Activated CD4-positive, alpha-beta T cell treated with anti-CD3 and anti-CD28 coated beads for 36 hours (primary cell): ENCODE measurements around the gene TNPO1. TPM values are rescaled to one million over a fixed set of nuclear protein-coding genes. Genes with fewer than 3 reads are reported as not detected.

ENCODE experiments used
- ATAC-seq: fragments of 200-7000 bp; cut with Tn5 transposase; one replicate; pipeline ENCODE4 v1.10.0; 2021; ENCODE audit warnings: mild to moderate bottlenecking, moderate library complexity
- CTCF ChIA-PET: fragments of 350-600 bp; sonication (Branson Sonifier 250); formaldehyde crosslinking; loops from one replicate; lab custom pipeline; 2021; ENCODE audit warnings: antibody characterized with exemption; lab: Charles Lee
- POLR2A ChIA-PET: fragments of 350-600 bp; sonication (Branson Sonifier 250); formaldehyde crosslinking; loops from one replicate; lab custom pipeline; 2021; ENCODE audit warnings: antibody characterized with exemption, inconsistent platforms; lab: Charles Lee
- DNase-seq: peaks from one replicate; pipeline ENCODE4 v3.0.0-alpha.2; 2020
- H3K27ac Mint-ChIP-seq: one replicate; pipeline ENCODE4 v1.8.0; 2021; ENCODE audit warnings: mixed read lengths
- H3K27me3 Mint-ChIP-seq: one replicate; pipeline ENCODE4 v1.8.0; 2021; ENCODE audit warnings: mixed read lengths
- H3K36me3 Mint-ChIP-seq: one replicate; pipeline ENCODE4 v1.8.0; 2021; ENCODE audit warnings: low read depth, mixed read lengths
- H3K4me1 Mint-ChIP-seq: one replicate; pipeline ENCODE4 v1.8.0; 2021; ENCODE audit warnings: mixed read lengths
- H3K4me3 Mint-ChIP-seq: one replicate; pipeline ENCODE4 v1.8.0; 2021; ENCODE audit warnings: mild to moderate bottlenecking, moderate library complexity, mixed read lengths
- H3K9me3 Mint-ChIP-seq: one replicate; pipeline ENCODE4 v1.8.0; 2021; ENCODE audit warnings: low read depth, mixed read lengths
- intact Hi-C, 2 experiments: fragments of 100-400 bp; cut with DNase I in 1 of 2; cut with micrococcal nuclease in 1 of 2; formaldehyde crosslinking; loops; one replicate each; pipeline versions ENCODE4 v1.14.2 to v1.15.1; 2022 to 2024; cut with DNase I, micrococcal nuclease
- total RNA-seq, 2 experiments: library from RNA; stranded (reverse); gene quantifications; one replicate each; pipeline ENCODE4 v1.2.3, GENCODE V29; 2021

Gene TNPO1
- total RNA-seq, 2 experiments from 2014 or later = 107 to 162 TPM

GRCh38 chr5:72884892-72885291 lies 68.4 kb downstream of the TNPO1 start:
- intact Hi-C loops = loop anchor here in 1 of 2 experiments (10.0 kb wide), 1 partner anchor 680 kb away; the partner anchor contains the start of genes ANKRA2 and UTP15
- CTCF ChIA-PET = no interaction called here
- Mint-ChIP-seq H3K36me3 (peaks cover 69% of the 10 kb centered on the region), H3K27ac (peak overlapping the region; percentile 42), H3K4me3 (no peak overlapping the region), H3K9me3 (no peaks in the 10 kb centered on the region), H3K27me3 (no peaks in the 10 kb centered on the region), H3K4me1 (peaks cover under 1% of the 10 kb centered on the region)
- no peak for DNase-seq
- POLR2A ChIA-PET = no interaction called here
- no peak for ATAC-seq

- Mint-ChIP-seq H3K27ac (no peak overlapping the region), H3K4me3 (no peak overlapping the region), H3K4me1 (no peaks in the 10 kb centered on the region), H3K9me3 (no peaks in the 10 kb centered on the region), H3K36me3 (peaks cover 73% of the 10 kb centered on the region), H3K27me3 (no peaks in the 10 kb centered on the region)
- CTCF ChIA-PET = no interaction called here
- no peak for DNase-seq
- no peak for ATAC-seq
- POLR2A ChIA-PET = no interaction called here
- intact Hi-C loops = loop anchor here in 1 of 2 experiments (10.0 kb wide), 1 partner anchor 679 kb away; the partner anchor contains the start of genes ANKRA2 and UTP15
These were observed 69.4 kb downstream of the TNPO1 start for GRCh38 chr5:72885824-72886223.

- no peaks in the 10 kb centered on the region for H3K27me3 Mint-ChIP-seq
- peaks cover 66% of the 10 kb centered on the region for H3K36me3 Mint-ChIP-seq
- intact Hi-C loops = loop anchor here in 1 of 2 experiments (10.0 kb wide), 1 partner anchor 676 kb away; the partner anchor contains the start of genes ANKRA2 and UTP15
- no peak overlapping the region for H3K4me3 Mint-ChIP-seq
- no peak overlapping the region for H3K27ac Mint-ChIP-seq
- DNase-seq (no peak), ATAC-seq (no peak)
- no peaks in the 10 kb centered on the region for H3K4me1 Mint-ChIP-seq
- H3K9me3 Mint-ChIP-seq = no peaks in the 10 kb centered on the region
- CTCF ChIA-PET = interaction anchor here (0.7 kb wide), 1 partner anchor 16 kb away, joined by 3 read pairs; no protein-coding TSS in a partner anchor
- POLR2A ChIA-PET = no interaction called here
These were observed 72.1 kb downstream of the TNPO1 start for GRCh38 chr5:72888595-72888994.

DNA sequence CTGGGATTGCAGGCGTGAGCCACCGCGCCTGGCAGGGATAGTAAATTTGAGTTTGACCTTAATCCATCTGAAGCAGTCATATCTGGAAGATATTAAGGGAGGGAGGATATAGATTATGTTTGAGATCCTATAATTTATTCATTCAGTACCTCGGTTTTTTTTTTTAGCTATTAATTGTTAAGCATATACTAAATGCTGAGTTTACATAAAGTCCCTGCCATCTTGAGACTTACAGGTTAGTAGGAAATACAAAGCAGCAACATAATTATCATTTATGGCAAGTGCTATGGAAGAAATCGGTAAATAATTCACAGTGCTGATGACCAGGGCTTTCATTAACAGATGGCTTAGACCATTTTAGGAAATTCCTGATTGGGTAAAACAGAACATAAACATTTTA lies 72.9 kb downstream of the TNPO1 start:
- CTCF ChIA-PET = no interaction called here
- H3K27ac Mint-ChIP-seq = peak overlapping the region; percentile 19

GRCh38 chr5:72892846-72893245 lies 76.4 kb downstream of the TNPO1 start:
- H3K9me3 Mint-ChIP-seq = no peaks in the 10 kb centered on the region
- peaks cover 10% of the 10 kb centered on the region for H3K4me1 Mint-ChIP-seq
- DNase-seq = no peak
- peaks cover 59% of the 10 kb centered on the region for H3K36me3 Mint-ChIP-seq
- H3K27ac Mint-ChIP-seq = peak overlapping the region; percentile 42
- intact Hi-C loops = no loop called here
- ChIA-PET POLR2A (no interaction called here), CTCF (no interaction called here)
- ATAC-seq = no peak
- no peaks in the 10 kb centered on the region for H3K27me3 Mint-ChIP-seq
- no peak overlapping the region for H3K4me3 Mint-ChIP-seq

More for the DNA sequence above, 72.9 kb downstream of the TNPO1 start:
- intact Hi-C loops = loop anchor here in 1 of 2 experiments (10.0 kb wide), 1 partner anchor 675 kb away; the partner anchor contains the start of genes ANKRA2 and UTP15
- DNase-seq (no peak), ATAC-seq (no peak)
- Mint-ChIP-seq H3K36me3 (peaks cover 69% of the 10 kb centered on the region), H3K4me1 (no peaks in the 10 kb centered on the region), H3K9me3 (no peaks in the 10 kb centered on the region), H3K27me3 (no peaks in the 10 kb centered on the region), H3K4me3 (no peak overlapping the region)
- POLR2A ChIA-PET = no interaction called here

- Mint-ChIP-seq H3K36me3 (peaks cover 51% of the 10 kb centered on the region), H3K27ac (peak overlapping the region; percentile 53), H3K9me3 (no peaks in the 10 kb centered on the region), H3K27me3 (no peaks in the 10 kb centered on the region), H3K4me1 (peaks cover 10% of the 10 kb centered on the region), H3K4me3 (no peak overlapping the region)
- CTCF ChIA-PET = no interaction called here
- ATAC-seq (peak; percentile 95), DNase-seq (no peak)
- intact Hi-C loops = loop anchor here (5.0 kb wide), 2 partner anchors 33 to 43 kb away; no protein-coding TSS in a partner anchor
- POLR2A ChIA-PET = no interaction called here
These were observed 79.3 kb downstream of the TNPO1 start for GRCh38 chr5:72895758-72896157.

DNA sequence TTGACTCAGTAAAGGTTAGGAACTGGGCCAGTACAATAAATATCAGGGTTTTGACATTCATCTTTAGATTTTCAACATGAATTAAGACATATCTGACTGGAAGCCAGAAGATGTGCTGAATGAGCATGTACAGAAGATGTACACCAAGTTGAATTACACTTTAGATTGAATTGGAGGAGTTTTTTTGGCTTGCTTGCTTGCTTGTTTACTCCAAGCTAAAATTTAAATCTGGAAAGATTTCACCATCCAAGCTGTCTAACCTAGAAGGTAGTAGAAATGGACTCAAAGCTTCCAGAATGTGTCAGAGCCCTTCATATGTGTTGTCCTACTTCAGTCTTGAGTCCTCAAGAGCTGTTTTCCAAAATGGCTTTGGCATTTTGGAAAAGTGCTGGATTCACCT lies 90.3 kb downstream of the TNPO1 start:
- Mint-ChIP-seq H3K27me3 (no peaks in the 10 kb centered on the region), H3K36me3 (peaks cover 63% of the 10 kb centered on the region), H3K27ac (no peak overlapping the region), H3K4me3 (no peak overlapping the region), H3K4me1 (peaks cover 2% of the 10 kb centered on the region), H3K9me3 (no peaks in the 10 kb centered on the region)
- DNase-seq (no peak), ATAC-seq (no peak)
- POLR2A ChIA-PET = interaction anchor here (1.4 kb wide), 1 partner anchor 19 kb away, joined by 3 read pairs; no protein-coding TSS in a partner anchor
- CTCF ChIA-PET = interaction anchor here (1.0 to 1.5 kb wide), 2 partner anchors 11 to 37 kb away, joined by 3 read pairs; no protein-coding TSS in a partner anchor
- intact Hi-C loops = no loop called here

DNA sequence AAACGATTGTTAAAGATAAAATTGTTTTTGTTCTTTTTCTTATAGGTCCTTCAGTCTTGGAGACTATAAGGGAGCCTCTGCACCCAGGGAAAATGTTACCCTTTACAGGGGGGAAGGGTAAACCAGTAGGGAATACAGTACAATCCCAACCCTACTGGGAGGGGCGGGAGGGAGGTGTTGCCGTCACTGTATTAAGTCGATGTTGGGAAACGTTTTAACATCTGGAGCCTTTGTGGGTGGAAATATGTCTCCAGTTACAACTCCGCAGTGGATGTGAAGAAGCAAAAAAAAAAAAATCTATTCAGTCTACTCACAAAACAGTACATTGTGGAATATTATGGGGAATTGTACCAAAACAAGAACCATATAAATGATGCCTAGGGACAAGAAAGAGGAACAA lies 92.2 kb downstream of the TNPO1 start:
- DNase-seq (no peak), ATAC-seq (no peak)
- H3K36me3 Mint-ChIP-seq = peaks cover 50% of the 10 kb centered on the region
- POLR2A ChIA-PET = no interaction called here
- H3K4me1 Mint-ChIP-seq = peaks cover 2% of the 10 kb centered on the region
- H3K27me3 Mint-ChIP-seq = no peaks in the 10 kb centered on the region
- H3K4me3 Mint-ChIP-seq = no peak overlapping the region
- H3K9me3 Mint-ChIP-seq = no peaks in the 10 kb centered on the region
- intact Hi-C loops = no loop called here
- CTCF ChIA-PET = no interaction called here
- H3K27ac Mint-ChIP-seq = no peak overlapping the region

- no peaks in the 10 kb centered on the region for H3K27me3 Mint-ChIP-seq
- H3K27ac Mint-ChIP-seq = no peak overlapping the region
- no peak for DNase-seq
- ChIA-PET CTCF (interaction anchor here (1.1 kb wide), 1 partner anchor 11 kb away, joined by 3 read pairs; no protein-coding TSS in a partner anchor), POLR2A (no interaction called here)
- H3K4me1 Mint-ChIP-seq = no peaks in the 10 kb centered on the region
- H3K36me3 Mint-ChIP-seq = no peaks in the 10 kb centered on the region
- H3K4me3 Mint-ChIP-seq = no peak overlapping the region
- intact Hi-C loops = no loop called here
- no peaks in the 10 kb centered on the region for H3K9me3 Mint-ChIP-seq
- ATAC-seq = no peak
These were observed 100.9 kb downstream of the TNPO1 start for GRCh38 chr5:72917371-72917776.

- ATAC-seq (no peak), DNase-seq (no peak)
- ChIA-PET CTCF (no interaction called here), POLR2A (no interaction called here)
- H3K27me3 Mint-ChIP-seq = no peaks in the 10 kb centered on the region
- H3K36me3 Mint-ChIP-seq = no peaks in the 10 kb centered on the region
- H3K4me1 Mint-ChIP-seq = no peaks in the 10 kb centered on the region
- no peaks in the 10 kb centered on the region for H3K9me3 Mint-ChIP-seq
- intact Hi-C loops = loop anchor here in 1 of 2 experiments (5.0 kb wide), 1 partner anchor 281 kb away; no protein-coding TSS in a partner anchor
- no peak overlapping the region for H3K4me3 Mint-ChIP-seq
- no peak overlapping the region for H3K27ac Mint-ChIP-seq
These were observed 104.4 kb downstream of the TNPO1 start for GRCh38 chr5:72920690-72921502.

GRCh38 chr5:72921886-72922285 lies 105.4 kb downstream of the TNPO1 start:
- no peak for ATAC-seq
- Mint-ChIP-seq H3K4me3 (no peak overlapping the region), H3K27me3 (peaks cover 2% of the 10 kb centered on the region), H3K36me3 (no peaks in the 10 kb centered on the region), H3K27ac (no peak overlapping the region), H3K9me3 (no peaks in the 10 kb centered on the region), H3K4me1 (no peaks in the 10 kb centered on the region)
- CTCF ChIA-PET = no interaction called here
- POLR2A ChIA-PET = no interaction called here
- DNase-seq = no peak
- intact Hi-C loops = loop anchor here in 1 of 2 experiments (5.0 kb wide), 1 partner anchor 280 kb away; no protein-coding TSS in a partner anchor
